HG03280 (cell line): ENCODE measurements around the gene ANKRD12.

Experiments
- ATAC-seq: cut with Tn5 transposase; IDR thresholded peaks from one replicate; pipeline ENCODE4 v1.9.1; 2021; ENCODE audit warnings: mild to moderate bottlenecking, moderate library complexity; ENCODE audit not compliant: unreplicated experiment

ANKRD12 gene

GRCh38 chr18:9283791-9284190 is 147.2 kb downstream of the ANKRD12 start:
- no peak for ATAC-seq

- no peak for ATAC-seq
Observed at GRCh38 chr18:9285604-9286003, 149.0 kb downstream of the ANKRD12 start.

GRCh38 chr18:9287036-9287435 is 150.5 kb downstream of the ANKRD12 start:
- no peak for ATAC-seq

DNA sequence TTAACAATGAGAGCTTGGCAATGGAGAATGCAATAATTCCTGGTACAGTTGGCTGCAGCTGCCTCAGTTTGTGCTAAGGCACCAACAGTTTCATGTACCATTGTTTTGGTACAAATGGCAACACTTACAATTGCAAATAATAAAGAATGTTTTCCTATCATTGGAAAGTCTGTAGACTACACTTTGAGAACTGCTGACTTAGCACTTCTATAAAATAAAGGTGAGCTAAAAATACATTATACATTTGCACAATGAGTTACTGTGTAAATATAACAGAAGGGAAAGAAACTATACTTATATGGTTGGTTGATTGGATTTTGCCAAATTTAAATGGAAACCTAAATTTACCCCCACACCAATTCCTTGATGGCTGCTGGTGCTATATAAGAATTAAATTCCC is 153.1 kb downstream of the ANKRD12 start:
- no peak for ATAC-seq

- no peak for ATAC-seq
Observed at GRCh38 chr18:9290156-9290555, 153.6 kb downstream of the ANKRD12 start.

GRCh38 chr18:9292047-9292446 is 155.5 kb downstream of the ANKRD12 start:
- no peak for ATAC-seq

DNA sequence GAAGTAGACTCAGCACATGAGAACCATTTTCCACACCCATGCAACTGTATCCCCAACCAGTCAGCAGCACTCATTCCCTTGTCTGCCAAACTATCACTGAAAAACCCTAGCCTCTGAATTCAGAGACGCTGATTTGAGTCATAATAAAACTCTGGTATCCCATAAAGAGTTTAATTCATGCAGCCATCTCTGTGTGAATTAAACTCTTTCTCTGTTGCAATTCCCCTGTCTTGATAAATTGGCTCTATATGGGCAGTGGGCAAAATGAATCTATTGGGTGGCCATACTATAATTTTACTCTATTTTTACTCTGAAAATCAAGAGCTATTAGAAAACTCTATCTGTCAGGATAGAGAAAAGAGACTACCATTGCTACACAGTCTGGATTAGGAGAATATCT is 157.4 kb downstream of the ANKRD12 start:
- ATAC-seq, result no peak

GRCh38 chr18:9296233-9297006 is 159.8 kb downstream of the ANKRD12 start:
- ATAC-seq, result no peak

GRCh38 chr18:9297007-9297393 is 160.4 kb downstream of the ANKRD12 start:
- no peak for ATAC-seq

DNA sequence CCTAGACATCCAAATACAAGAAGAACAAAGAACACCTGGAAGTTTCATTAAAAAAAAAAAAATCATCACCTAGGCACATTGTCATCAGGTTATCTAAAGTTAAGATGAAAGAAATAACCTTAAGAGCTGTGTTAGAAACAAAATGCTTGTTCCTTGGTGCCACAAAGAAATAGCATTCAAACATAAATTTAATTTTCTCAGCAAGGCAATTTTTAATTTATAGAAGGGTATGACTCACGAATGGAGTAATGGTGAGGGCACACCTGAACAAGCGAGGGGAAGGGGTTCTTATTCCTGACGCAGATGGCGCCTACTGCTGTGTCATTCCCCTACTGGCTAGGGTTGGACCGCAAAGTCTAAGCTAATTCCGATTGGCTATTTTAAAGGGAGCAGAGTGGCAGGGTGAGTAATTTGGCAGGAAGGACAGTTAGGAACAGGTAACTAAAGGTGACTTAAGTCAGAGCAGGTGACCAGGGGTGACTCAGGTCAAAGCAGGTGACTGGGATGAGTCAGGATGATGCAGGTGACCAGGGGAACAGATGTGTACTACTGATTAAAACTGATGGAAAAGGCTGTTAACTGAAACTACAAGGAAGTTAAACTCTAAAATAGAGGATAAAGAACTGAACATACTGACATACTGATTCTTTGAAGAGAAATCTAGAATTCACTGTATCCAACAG is 167.9 kb downstream of the ANKRD12 start:
- no peak for ATAC-seq

DNA sequence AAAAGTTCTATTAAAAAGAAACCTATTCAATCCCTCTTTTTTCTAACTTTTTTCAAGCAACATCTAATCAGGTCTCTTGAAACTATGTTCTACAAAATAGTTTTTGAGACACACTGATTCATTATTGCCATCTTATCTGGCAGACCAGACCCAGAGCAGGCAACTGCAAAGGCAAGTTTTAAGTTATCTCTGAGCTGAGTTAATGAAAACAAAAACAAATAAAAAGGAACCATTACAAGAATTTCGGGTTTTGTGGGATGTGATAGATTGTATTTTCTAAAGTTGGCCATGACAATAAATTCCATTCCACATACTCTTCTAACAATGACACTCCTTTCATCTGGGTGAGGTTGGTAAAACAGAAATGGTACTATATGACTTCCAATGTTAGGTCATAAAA is 182.8 kb downstream of the ANKRD12 start:
- ATAC-seq, result no peak

- ATAC-seq, result no peak
Observed at GRCh38 chr18:9321017-9321452, 184.5 kb downstream of the ANKRD12 start.

- no peak for ATAC-seq
Observed at GRCh38 chr18:9321736-9322135, 185.2 kb downstream of the ANKRD12 start.

GRCh38 chr18:9322744-9323143 is 186.2 kb downstream of the ANKRD12 start:
- ATAC-seq, result no peak

- ATAC-seq, result no peak
Observed at GRCh38 chr18:9323750-9324445, 187.3 kb downstream of the ANKRD12 start.

DNA sequence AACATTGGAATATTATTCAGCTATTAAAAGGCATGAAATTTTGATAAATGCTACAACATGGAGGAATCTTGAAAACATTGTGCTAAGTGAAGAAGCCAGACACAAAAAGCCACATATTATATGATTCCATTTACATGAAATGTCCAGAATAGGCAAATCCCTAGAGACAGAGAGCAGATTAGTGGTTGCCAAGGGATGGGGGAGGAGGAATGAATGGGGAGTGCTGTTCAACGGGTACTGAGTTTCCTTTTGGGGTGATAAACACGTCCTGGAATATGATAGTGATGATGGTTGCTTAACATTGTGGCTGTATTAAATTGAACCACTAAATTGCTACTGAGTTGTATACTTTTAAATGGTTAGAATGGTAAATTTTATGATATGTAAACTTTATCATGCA is 189.1 kb downstream of the ANKRD12 start:
- no peak for ATAC-seq

- ATAC-seq, result no peak
Observed at GRCh38 chr18:9328776-9329175, 192.2 kb downstream of the ANKRD12 start.

- no peak for ATAC-seq
Observed at GRCh38 chr18:9329471-9329870, 192.9 kb downstream of the ANKRD12 start.

- ATAC-seq, result no peak
Observed at GRCh38 chr18:9330419-9330818, 193.8 kb downstream of the ANKRD12 start.

DNA sequence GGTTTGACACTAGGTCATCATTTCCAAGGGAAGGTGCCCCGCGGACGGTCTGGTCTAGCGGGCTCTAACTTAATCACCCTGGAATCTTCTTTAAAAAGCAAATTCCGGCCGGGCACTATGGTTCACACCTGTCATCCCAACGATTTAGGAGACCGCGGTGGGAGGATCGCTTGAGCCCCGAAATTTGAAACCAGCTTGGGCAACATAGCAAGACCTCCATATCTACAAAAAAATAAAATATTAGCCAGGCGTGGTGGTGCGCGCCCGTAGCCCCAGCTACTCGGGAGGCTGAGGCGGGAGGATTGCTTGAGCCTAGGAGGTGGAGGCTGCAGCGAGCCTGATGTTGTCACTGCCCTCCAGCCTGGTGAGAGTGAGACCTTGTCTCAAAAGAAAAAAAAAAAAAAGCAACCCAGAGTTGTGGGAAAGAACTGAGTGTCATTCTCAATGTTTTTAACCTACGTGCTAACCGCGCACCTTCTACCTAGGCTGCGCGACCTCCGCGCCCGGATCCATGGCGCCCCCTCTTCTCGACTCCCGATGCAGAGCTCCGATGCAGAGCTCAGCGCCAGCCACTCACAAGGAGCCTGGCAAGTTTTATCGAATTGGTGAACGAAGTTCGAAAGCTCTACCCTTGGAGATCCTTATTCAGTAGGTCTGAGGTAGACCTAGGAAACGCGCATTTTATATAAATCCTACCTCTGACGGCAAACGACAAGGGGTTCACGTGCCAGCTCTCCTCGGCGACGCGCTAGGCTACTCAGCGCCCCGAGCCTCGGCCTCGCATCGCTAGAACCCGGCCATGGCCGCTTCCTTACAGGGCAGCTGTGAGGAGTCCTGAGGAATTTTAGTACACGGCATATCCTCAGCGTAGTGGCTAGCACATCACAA is 197.1 kb downstream of the ANKRD12 start:
- peak; percentile 30 for ATAC-seq
